Sigmoid colon (tissue), 7 donors: ENCODE measurements around the gene HDGFL2. TPM values are rescaled to one million over a fixed set of nuclear protein-coding genes. Genes with fewer than 3 reads are reported as not detected.

ENCODE experiments used
- DNase-seq: peaks from one replicate; pipeline ENCODE4 v3.0.0-alpha.2; 2019
- H3K27ac ChIP-seq, 4 donors: fragments of 200-600 bp; sonication (generic); one replicate each; pipeline ENCODE4 v1.5.1; 2016 to 2019; ENCODE audit warnings: mild to moderate bottlenecking in 1 of 4
- H3K27me3 ChIP-seq, 3 donors: fragments of 200-600 bp; sonication (generic); one replicate each; pipeline ENCODE4 v1.5.1; 2019; ENCODE audit warnings: mild to moderate bottlenecking in 1 of 3
- H3K36me3 ChIP-seq, 4 donors: fragments of 200-600 bp; sonication (generic); one replicate each; pipeline ENCODE4 v1.5.1; 2016 to 2019
- H3K4me1 ChIP-seq, 4 donors: fragments of 200-600 bp; sonication (generic); one replicate each; pipeline ENCODE4 v1.5.1; 2017 to 2019
- H3K4me3 ChIP-seq, 4 donors: fragments of 200-600 bp; sonication (generic); one replicate each; pipeline ENCODE4 v1.5.1; 2017 to 2019; ENCODE audit warnings: mild to moderate bottlenecking in 2 of 4, moderate library complexity in 1 of 4
- H3K9me3 ChIP-seq, 4 donors: fragments of 200-600 bp in 3 of 4; sonication (generic) in 3 of 4; one replicate each; pipeline versions ENCODE4 v1.5.1 to v1.6.1; 2013 to 2019
- EP300 ChIP-seq, 4 donors: sonication (generic); formaldehyde crosslinking; IDR thresholded peaks; one replicate each; pipeline ENCODE4 v1.6.1; 2017; ENCODE audit warnings: antibody characterized with exemption in 4 of 4
- POLR2A ChIP-seq, 2 donors: fragments of 450-650 bp; IDR thresholded peaks; one replicate each; pipeline ENCODE4 v1.6.1; 2016; ENCODE audit warnings: antibody characterized with exemption in 2 of 2, mild to moderate bottlenecking in 2 of 2, moderate library complexity in 2 of 2
- POLR2AphosphoS5 ChIP-seq, 4 donors: sonication (generic); formaldehyde crosslinking; IDR thresholded peaks; one replicate each; pipeline ENCODE4 v1.6.1; 2017; ENCODE audit warnings: antibody characterized with exemption in 4 of 4
- WGBS, 2 donors: extraction: QIAGEN DNeasy Blood & Tissue Kit; methylation state at CpG; one replicate each; pipeline ENCODE4 v1.1.7; 2013; 5-methylcytosine and 5-hydroxymethylcytosine counted together
- intact Hi-C: fragments of 100-400 bp; cut with DNase I; formaldehyde crosslinking; loops from one replicate; pipeline ENCODE4 v1.15.1; 2023
- polyA plus RNA-seq, 3 donors: library from polyadenylated mRNA; stranded (reverse); fragments of 200-250 nt; gene quantifications; one replicate each; pipeline ENCODE4 v1.2.3, GENCODE V29; 2013
- total RNA-seq, 4 donors: library from RNA; depleted of rRNA; stranded (reverse); fragments of >200 nt; gene quantifications; one replicate each; pipeline ENCODE4 v1.1.0, GENCODE V29; 2016
- TF ChIP-seq, protein P1 (sequence below), 4 experiments: fragments of 450-650 bp in 3 of 4; fragments of 200-600 bp in 1 of 4; IDR thresholded peaks; one replicate each; pipeline ENCODE4 v1.5.1; 2016 to 2019; ENCODE audit warnings: antibody characterized with exemption in 4 of 4, mild to moderate bottlenecking in 3 of 4, moderate library complexity in 2 of 4
- donor health status: healthy with polysubstance abuse.
- donor health status: Bipolar disorder and iron deficiency.
- donor health status: healthy.

Gene HDGFL2
- total and polyA plus RNA-seq, 7 donors, result 19.8 to 78.2 (median 39.2) TPM

DNA sequence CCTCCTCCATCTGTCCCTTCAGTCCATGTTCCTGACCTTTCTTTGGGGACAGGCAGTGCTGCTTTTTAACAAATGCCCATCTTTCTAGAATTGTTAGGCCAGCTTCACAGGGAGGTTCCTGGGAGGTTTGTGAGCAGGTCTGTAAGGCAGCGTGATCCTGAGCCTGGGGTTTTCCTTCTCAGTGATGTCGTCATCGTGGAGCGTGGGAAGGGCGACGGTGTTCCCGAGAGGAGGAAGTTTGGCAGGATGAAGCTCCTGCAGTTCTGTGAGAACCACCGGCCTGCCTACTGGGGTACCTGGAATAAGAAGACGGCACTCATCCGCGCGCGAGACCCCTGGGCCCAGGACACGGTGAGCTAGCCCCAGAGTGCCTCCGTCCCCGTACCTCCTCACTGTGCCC, 42.8 kb upstream of the HDGFL2 start:
- WGBS, 2 donors, result 92 to 95% methylated on average over 16 of the region's 16 CpGs
- Histone ChIP-seq H3K4me1 (no peaks in the 10 kb centered on the region), H3K27ac (no peak overlapping the region), H3K36me3 (peaks cover 0 to 13% (median 2%) of the 10 kb centered on the region in 4 donors), H3K27me3 (no peaks in the 10 kb centered on the region), H3K4me3 (no peak overlapping the region), H3K9me3 (no peaks in the 10 kb centered on the region)
- no peak for TF ChIP-seq POLR2AphosphoS5 (IDR thresholded peaks at IDR 0.05)
- TF ChIP-seq, protein P1, sequence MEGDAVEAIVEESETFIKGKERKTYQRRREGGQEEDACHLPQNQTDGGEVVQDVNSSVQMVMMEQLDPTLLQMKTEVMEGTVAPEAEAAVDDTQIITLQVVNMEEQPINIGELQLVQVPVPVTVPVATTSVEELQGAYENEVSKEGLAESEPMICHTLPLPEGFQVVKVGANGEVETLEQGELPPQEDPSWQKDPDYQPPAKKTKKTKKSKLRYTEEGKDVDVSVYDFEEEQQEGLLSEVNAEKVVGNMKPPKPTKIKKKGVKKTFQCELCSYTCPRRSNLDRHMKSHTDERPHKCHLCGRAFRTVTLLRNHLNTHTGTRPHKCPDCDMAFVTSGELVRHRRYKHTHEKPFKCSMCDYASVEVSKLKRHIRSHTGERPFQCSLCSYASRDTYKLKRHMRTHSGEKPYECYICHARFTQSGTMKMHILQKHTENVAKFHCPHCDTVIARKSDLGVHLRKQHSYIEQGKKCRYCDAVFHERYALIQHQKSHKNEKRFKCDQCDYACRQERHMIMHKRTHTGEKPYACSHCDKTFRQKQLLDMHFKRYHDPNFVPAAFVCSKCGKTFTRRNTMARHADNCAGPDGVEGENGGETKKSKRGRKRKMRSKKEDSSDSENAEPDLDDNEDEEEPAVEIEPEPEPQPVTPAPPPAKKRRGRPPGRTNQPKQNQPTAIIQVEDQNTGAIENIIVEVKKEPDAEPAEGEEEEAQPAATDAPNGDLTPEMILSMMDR (IDR thresholded peaks at IDR 0.05), result no peak
- no peak for TF ChIP-seq POLR2A (IDR thresholded peaks at IDR 0.05)
- no peak for TF ChIP-seq EP300 (IDR thresholded peaks at IDR 0.05)
- intact Hi-C loops, result no loop called here
- DNase-seq, result no peak

DNA sequence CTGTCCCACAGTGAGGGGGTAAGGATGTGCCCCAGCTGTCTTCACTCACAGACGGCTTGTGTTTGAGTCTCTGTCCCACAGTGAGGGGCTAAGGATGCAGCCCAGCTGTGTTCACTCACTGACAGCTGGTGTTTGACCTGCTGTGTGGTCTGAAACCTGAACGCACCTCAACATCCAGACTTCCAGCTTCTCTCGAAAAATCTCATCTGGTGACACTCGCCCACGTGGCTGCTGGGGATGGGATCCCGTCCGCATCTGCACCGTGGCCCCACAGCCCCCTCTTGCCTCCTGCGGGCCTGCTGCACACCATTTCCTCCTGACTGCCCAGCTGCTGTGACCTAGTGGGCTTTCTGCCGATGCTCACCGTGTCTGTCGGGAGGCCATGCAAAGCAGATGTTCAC, 42.3 kb upstream of the HDGFL2 start:
- H3K4me1 ChIP-seq, result no peaks in the 10 kb centered on the region
- H3K27me3 ChIP-seq, result no peaks in the 10 kb centered on the region
- no peaks in the 10 kb centered on the region for H3K9me3 ChIP-seq
- TF ChIP-seq POLR2A (IDR thresholded peaks at IDR 0.05) (no peak), POLR2AphosphoS5 (IDR thresholded peaks at IDR 0.05) (peak in 1 of 4 donors; percentile 19)
- intact Hi-C loops, result no loop called here
- H3K27ac ChIP-seq, result no peak overlapping the region
- H3K36me3 ChIP-seq, result peaks cover 0 to 11% (median 2%) of the 10 kb centered on the region in 4 donors
- DNase-seq, result no peak
- 85 to 89% methylated on average over 12 of the region's 12 CpGs for WGBS, 2 donors
- no peak overlapping the region for H3K4me3 ChIP-seq

DNA sequence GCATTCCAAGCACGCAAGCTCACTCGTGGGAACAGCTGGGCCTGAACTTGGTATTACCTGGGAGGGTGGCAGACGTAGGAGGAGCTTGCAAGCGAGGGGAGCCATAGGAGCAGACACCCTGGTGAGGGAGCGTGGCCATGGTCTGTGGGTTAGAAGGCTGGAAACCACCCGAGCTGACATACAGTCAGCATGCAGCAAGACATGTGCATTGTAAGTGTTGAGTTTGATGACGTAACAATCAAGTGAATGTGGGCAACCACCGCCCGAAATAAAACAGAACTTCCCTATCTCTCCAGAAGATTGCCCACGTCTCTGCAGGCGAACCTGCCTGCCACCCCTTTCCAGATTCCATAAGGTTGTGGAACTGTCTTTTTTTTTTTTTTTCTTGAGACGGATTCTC, 41.3 kb upstream of the HDGFL2 start:
- Histone ChIP-seq H3K4me1 (no peaks in the 10 kb centered on the region), H3K9me3 (no peaks in the 10 kb centered on the region), H3K36me3 (peaks cover 0 to 11% (median 2%) of the 10 kb centered on the region in 4 donors), H3K27ac (no peak overlapping the region), H3K27me3 (no peaks in the 10 kb centered on the region), H3K4me3 (no peak overlapping the region)
- DNase-seq, result no peak
- no peak for TF ChIP-seq POLR2AphosphoS5 (IDR thresholded peaks at IDR 0.05)
- TF ChIP-seq, protein P1 (IDR thresholded peaks at IDR 0.05), result no peak
- no peak for TF ChIP-seq EP300 (IDR thresholded peaks at IDR 0.05)
- no peak for TF ChIP-seq POLR2A (IDR thresholded peaks at IDR 0.05)
- intact Hi-C loops, result no loop called here
- WGBS, 2 donors, result 82 to 93% methylated on average over 12 of the region's 12 CpGs

DNA sequence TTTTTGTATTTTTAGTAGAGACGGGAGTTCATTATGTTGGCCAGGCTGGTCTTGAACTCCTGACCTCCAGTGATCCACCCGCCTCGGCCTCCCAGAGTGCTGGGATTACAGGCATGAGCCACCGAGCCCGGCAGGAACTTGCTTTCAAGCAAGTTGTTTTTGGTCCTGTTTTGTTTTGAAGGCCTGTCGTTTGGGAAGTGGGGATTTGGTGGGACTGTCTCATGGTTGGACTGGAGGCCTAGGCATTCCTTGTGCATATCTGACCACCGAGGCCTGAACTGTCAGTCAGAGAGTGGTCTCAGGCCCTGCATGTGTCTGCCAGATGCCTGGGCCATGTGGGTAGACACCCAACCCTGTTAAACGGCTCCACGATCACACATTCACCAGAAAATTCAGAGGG, 40.8 kb upstream of the HDGFL2 start:
- Histone ChIP-seq H3K36me3 (peaks cover 0 to 11% (median 2%) of the 10 kb centered on the region in 4 donors), H3K27me3 (no peaks in the 10 kb centered on the region), H3K4me3 (no peak overlapping the region), H3K9me3 (no peaks in the 10 kb centered on the region), H3K27ac (peak overlapping the region in 1 of 4 donors; percentile 18), H3K4me1 (no peaks in the 10 kb centered on the region)
- TF ChIP-seq POLR2AphosphoS5 (IDR thresholded peaks at IDR 0.05) (no peak), POLR2A (IDR thresholded peaks at IDR 0.05) (no peak), EP300 (IDR thresholded peaks at IDR 0.05) (no peak)
- TF ChIP-seq, protein P1 (IDR thresholded peaks at IDR 0.05), result no peak
- 85 to 87% methylated on average over 9 of the region's 9 CpGs for WGBS, 2 donors
- DNase-seq, result no peak
- intact Hi-C loops, result no loop called here

DNA sequence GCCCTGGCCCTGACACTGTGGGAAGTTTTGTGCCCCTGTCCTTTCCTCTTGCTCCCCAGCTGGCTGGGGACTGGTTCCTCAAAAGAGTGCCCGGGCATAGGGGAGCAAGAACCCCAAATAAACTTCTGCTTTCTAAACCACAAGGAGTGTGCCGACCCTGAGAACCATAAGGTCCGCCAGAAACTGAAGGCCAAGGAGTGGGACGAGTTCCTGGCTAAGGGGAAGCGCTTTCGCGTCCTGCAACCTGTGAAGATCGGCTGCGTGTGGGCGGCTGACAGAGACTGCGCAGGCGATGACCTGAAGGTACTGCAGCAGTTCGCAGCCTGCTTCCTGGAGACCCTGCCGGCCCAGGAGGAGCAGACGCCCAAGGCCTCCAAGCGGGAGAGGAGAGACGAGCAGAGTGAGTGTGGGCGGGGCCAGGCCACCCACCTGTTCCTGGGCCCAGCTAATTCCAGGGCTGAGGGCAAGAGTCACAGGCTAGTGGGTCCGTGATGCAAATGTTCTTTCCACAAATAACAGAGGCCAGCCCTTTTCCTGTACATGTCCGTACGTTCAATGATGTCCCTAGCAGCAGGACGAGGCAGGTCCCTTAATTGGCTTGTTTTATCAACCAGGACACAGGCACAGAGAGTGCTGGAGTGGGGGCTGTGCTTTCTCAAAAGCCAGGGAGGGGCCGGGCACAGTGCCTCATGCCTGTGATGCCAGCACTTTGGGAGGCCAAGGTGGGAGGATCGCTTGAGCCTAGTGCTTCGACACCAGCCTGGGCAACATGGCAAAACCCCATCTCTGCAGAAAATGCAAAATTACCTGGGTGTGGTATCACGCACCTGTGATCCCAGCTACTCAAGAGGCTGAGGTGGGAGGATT, 40.1 kb upstream of the HDGFL2 start:
- WGBS, 2 donors, result 74 to 88% methylated on average over 26 of the region's 26 CpGs
- Histone ChIP-seq H3K4me1 (no peaks in the 10 kb centered on the region), H3K27ac (no peak overlapping the region), H3K4me3 (no peak overlapping the region), H3K9me3 (no peaks in the 10 kb centered on the region), H3K36me3 (peaks cover 0 to 11% (median 2%) of the 10 kb centered on the region in 4 donors), H3K27me3 (no peaks in the 10 kb centered on the region)
- TF ChIP-seq POLR2A (IDR thresholded peaks at IDR 0.05) (no peak), POLR2AphosphoS5 (IDR thresholded peaks at IDR 0.05) (no peak), EP300 (IDR thresholded peaks at IDR 0.05) (no peak)
- TF ChIP-seq, protein P1 (IDR thresholded peaks at IDR 0.05), result no peak
- intact Hi-C loops, result no loop called here
- no peak for DNase-seq
